Thoracic aorta (tissue), 2 donors: ENCODE data around the gene CYS1. TPM values are rescaled to one million over a fixed set of nuclear protein-coding genes. Genes with fewer than 3 reads are reported as not detected.

ENCODE experiments used
- ATAC-seq: fragments of 150-250 bp; one replicate; pipeline ENCODE4 v1.8.0; 2017; ENCODE audit warnings: low read depth; ENCODE audit not compliant: insufficient number of reproducible peaks, low FRiP score
- DNase-seq: peaks from one replicate; pipeline ENCODE4 v3.0.0-alpha.2; 2020; ENCODE audit warnings: low spot score
- H3K27ac ChIP-seq, 2 donors: fragments of 200-600 bp; sonication (generic); 1 replicate in 1 of 2; 2 replicates in 1 of 2; pipeline ENCODE4 v1.5.1; 2016; ENCODE audit warnings: mild to moderate bottlenecking in 2 of 2, moderate library complexity in 2 of 2
- H3K27me3 ChIP-seq: fragments of 200-600 bp; sonication (generic); replicated peaks from 2 replicates; pipeline ENCODE4 v1.6.0; 2016; ENCODE audit warnings: mild to moderate bottlenecking; ENCODE audit not compliant: insufficient read depth
- H3K36me3 ChIP-seq: fragments of 200-600 bp; sonication (generic); one replicate; pipeline ENCODE4 v1.5.1; 2016
- H3K4me1 ChIP-seq, 2 donors: fragments of 200-600 bp; sonication (generic); 1 replicate in 1 of 2; 2 replicates in 1 of 2; pipeline versions ENCODE4 v1.5.1 to v1.6.0; 2016; ENCODE audit warnings: low read depth in 2 of 2, mild to moderate bottlenecking in 1 of 2; ENCODE audit not compliant: control insufficient read depth in 1 of 2
- H3K4me3 ChIP-seq: fragments of 200-600 bp; sonication (generic); 2 replicates; pipeline ENCODE4 v1.5.1; 2016; ENCODE audit warnings: mild to moderate bottlenecking
- H3K9me3 ChIP-seq: fragments of 200-600 bp; sonication (generic); 2 replicates; pipeline ENCODE4 v1.5.1; 2016
- total RNA-seq, 2 donors: library from RNA; depleted of rRNA; stranded (reverse); fragments of >200 nt; gene quantifications; one replicate each; pipeline versions ENCODE4 v1.1.0 to v1.2.3, GENCODE V29; 2016
- TF ChIP-seq, protein P1 (sequence below): fragments of 200-600 bp; sonication (generic); IDR thresholded peaks from one replicate; pipeline ENCODE4 v1.5.1; 2019; ENCODE audit warnings: antibody characterized with exemption

Gene CYS1
- total RNA-seq, 2 donors from 2014 or later, result 13.5 to 26.9 TPM

GRCh38 chr2:10058251-10059015, 21.8 kb downstream of the CYS1 start:
- Histone ChIP-seq H3K4me1 (peaks cover 3 to 11% of the 10 kb centered on the region in 2 donors), H3K4me3 (no peak overlapping the region), H3K27ac (no peak overlapping the region), H3K9me3 (no peaks in the 10 kb centered on the region), H3K36me3 (no peaks in the 10 kb centered on the region), H3K27me3 (no peaks in the 10 kb centered on the region)
- TF ChIP-seq, protein P1, sequence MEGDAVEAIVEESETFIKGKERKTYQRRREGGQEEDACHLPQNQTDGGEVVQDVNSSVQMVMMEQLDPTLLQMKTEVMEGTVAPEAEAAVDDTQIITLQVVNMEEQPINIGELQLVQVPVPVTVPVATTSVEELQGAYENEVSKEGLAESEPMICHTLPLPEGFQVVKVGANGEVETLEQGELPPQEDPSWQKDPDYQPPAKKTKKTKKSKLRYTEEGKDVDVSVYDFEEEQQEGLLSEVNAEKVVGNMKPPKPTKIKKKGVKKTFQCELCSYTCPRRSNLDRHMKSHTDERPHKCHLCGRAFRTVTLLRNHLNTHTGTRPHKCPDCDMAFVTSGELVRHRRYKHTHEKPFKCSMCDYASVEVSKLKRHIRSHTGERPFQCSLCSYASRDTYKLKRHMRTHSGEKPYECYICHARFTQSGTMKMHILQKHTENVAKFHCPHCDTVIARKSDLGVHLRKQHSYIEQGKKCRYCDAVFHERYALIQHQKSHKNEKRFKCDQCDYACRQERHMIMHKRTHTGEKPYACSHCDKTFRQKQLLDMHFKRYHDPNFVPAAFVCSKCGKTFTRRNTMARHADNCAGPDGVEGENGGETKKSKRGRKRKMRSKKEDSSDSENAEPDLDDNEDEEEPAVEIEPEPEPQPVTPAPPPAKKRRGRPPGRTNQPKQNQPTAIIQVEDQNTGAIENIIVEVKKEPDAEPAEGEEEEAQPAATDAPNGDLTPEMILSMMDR, result no peak
- DNase-seq, result no peak
- ATAC-seq, result no peak

- Histone ChIP-seq H3K9me3 (no peaks in the 10 kb centered on the region), H3K4me3 (peak overlapping the region; percentile 55), H3K36me3 (peaks cover under 1% of the 10 kb centered on the region), H3K27ac (peak overlapping the region in 1 of 2 donors; percentile 30), H3K27me3 (no peaks in the 10 kb centered on the region), H3K4me1 (peaks cover 3 to 18% of the 10 kb centered on the region in 2 donors)
- DNase-seq (no peak), ATAC-seq (no peak)
- TF ChIP-seq, protein P1, result no peak
These were observed 22.7 kb downstream of the CYS1 start for GRCh38 chr2:10057231-10058107.

DNA sequence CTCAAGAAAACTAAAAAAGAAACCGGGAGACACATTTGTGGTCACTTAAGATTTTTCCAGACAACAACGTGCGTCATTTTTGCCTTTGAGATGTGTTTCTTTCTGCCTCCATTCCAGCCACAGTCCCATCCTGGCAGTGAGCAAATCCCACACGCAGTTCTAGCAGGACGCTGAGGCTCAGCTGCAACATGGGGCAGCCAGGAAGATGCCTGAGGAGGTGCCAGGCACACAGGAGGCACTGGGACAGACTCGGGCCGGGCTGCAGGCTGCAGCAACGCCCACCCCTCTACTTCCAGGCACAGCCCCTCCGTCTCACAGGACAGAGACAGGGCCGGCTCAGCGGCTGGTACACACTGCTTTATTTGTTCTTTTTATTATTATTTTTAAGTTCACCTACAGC, 23.8 kb downstream of the CYS1 start:
- ATAC-seq (no peak), DNase-seq (no peak)
- Histone ChIP-seq H3K4me1 (peaks cover 3 to 18% of the 10 kb centered on the region in 2 donors), H3K9me3 (no peaks in the 10 kb centered on the region), H3K4me3 (no peak overlapping the region), H3K27ac (no peak overlapping the region), H3K36me3 (peaks cover 9% of the 10 kb centered on the region), H3K27me3 (no peaks in the 10 kb centered on the region)
- TF ChIP-seq, protein P1, result no peak

GRCh38 chr2:10054976-10055375, 25.2 kb downstream of the CYS1 start:
- no peak for ATAC-seq
- Histone ChIP-seq H3K36me3 (peaks cover 9% of the 10 kb centered on the region), H3K27me3 (no peaks in the 10 kb centered on the region), H3K4me3 (no peak overlapping the region), H3K4me1 (peaks cover 3 to 18% of the 10 kb centered on the region in 2 donors), H3K9me3 (no peaks in the 10 kb centered on the region), H3K27ac (no peak overlapping the region)
- TF ChIP-seq, protein P1, result no peak
- no peak for DNase-seq

DNA sequence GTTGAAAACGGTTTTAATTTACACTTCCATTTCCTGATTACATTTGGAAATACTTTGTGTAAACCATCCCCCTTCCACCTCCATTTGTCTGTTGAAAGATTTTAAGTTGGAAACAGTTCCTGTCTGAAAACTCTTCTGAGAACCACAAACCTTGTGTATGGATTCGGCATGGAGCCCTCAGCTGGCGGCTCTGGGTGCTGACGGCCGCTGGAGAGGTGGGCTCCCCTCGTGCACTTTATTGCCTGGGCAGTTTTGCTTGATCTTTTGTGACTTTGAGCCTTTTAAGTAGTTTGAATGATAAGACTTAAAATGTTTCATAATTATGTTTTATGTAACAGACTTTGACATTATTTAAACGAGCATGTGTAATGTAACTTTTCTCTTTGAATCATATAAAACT, 25.8 kb downstream of the CYS1 start:
- DNase-seq (no peak), ATAC-seq (no peak)
- Histone ChIP-seq H3K4me3 (no peak overlapping the region), H3K36me3 (peaks cover 9% of the 10 kb centered on the region), H3K9me3 (no peaks in the 10 kb centered on the region), H3K4me1 (peaks cover 3 to 18% of the 10 kb centered on the region in 2 donors), H3K27ac (no peak overlapping the region), H3K27me3 (no peaks in the 10 kb centered on the region)
- TF ChIP-seq, protein P1, result no peak
